ENCODE data around the gene MAP3K8.
A peak's percentile ranks its signal among the peaks of the same experiment; 100 is the strongest.
"Not testable (repeated sequence)": the region's sequence is repeated elsewhere in the genome, so short reads cannot be mapped to it uniquely, and the experiment has no call there.

The MAP3K8 gene

GRCh38 chr10:30476511-30477155 lies 42.6 kb downstream of the MAP3K8 start:
- no peak for DNase-seq (ENCODE audit: extremely low spot score, insufficient read length, low read depth)
- no peak for FAIRE-seq

- DNase-seq (ENCODE audit: extremely low spot score, insufficient read length, low read depth); FAIRE-seq: not testable (repeated sequence)
Measured at GRCh38 chr10:30479513-30479912, 45.5 kb downstream of the MAP3K8 start.

GRCh38 chr10:30481603-30482002 lies 47.6 kb downstream of the MAP3K8 start:
- FAIRE-seq (no peak), DNase-seq (ENCODE audit: extremely low spot score, insufficient read length, low read depth) (no peak)

GRCh38 chr10:30488316-30488715 lies 54.3 kb downstream of the MAP3K8 start:
- DNase-seq (ENCODE audit: extremely low spot score, insufficient read length, low read depth) (no peak), FAIRE-seq (peak; percentile 81)

GRCh38 chr10:30489346-30489745 lies 55.4 kb downstream of the MAP3K8 start:
- FAIRE-seq (no peak), DNase-seq (ENCODE audit: extremely low spot score, insufficient read length, low read depth) (no peak)

GRCh38 chr10:30490289-30491000 lies 56.5 kb downstream of the MAP3K8 start:
- DNase-seq (ENCODE audit: extremely low spot score, insufficient read length, low read depth) (no peak), FAIRE-seq (peak; percentile 70)

GRCh38 chr10:30491204-30491915 lies 57.4 kb downstream of the MAP3K8 start:
- no peak for DNase-seq (ENCODE audit: extremely low spot score, insufficient read length, low read depth)
- FAIRE-seq = no peak

GRCh38 chr10:30491916-30492515 lies 58.0 kb downstream of the MAP3K8 start:
- FAIRE-seq (peak; percentile 45), DNase-seq (ENCODE audit: extremely low spot score, insufficient read length, low read depth) (no peak)

- FAIRE-seq = peak; percentile 93
- no peak for DNase-seq (ENCODE audit: extremely low spot score, insufficient read length, low read depth)
Measured at GRCh38 chr10:30493609-30494530, 59.9 kb downstream of the MAP3K8 start.

GRCh38 chr10:30494558-30494957 lies 60.6 kb downstream of the MAP3K8 start:
- DNase-seq (ENCODE audit: extremely low spot score, insufficient read length, low read depth) (no peak), FAIRE-seq (no peak)

- no peak for DNase-seq (ENCODE audit: extremely low spot score, insufficient read length, low read depth)
- FAIRE-seq = no peak
Measured at GRCh38 chr10:30495687-30496086, 61.7 kb downstream of the MAP3K8 start.

GRCh38 chr10:30499816-30500215 lies 65.8 kb downstream of the MAP3K8 start:
- DNase-seq (ENCODE audit: extremely low spot score, insufficient read length, low read depth) (no peak), FAIRE-seq (no peak)

GRCh38 chr10:30500534-30500933 lies 66.5 kb downstream of the MAP3K8 start:
- DNase-seq (ENCODE audit: extremely low spot score, insufficient read length, low read depth) (no peak), FAIRE-seq (no peak)

- DNase-seq (ENCODE audit: extremely low spot score, insufficient read length, low read depth) (no peak), FAIRE-seq (no peak)
Measured at GRCh38 chr10:30500963-30501504, 67.0 kb downstream of the MAP3K8 start.

- DNase-seq (ENCODE audit: extremely low spot score, insufficient read length, low read depth) = no peak
Measured at GRCh38 chr10:30502266-30503060, 68.5 kb downstream of the MAP3K8 start.

GRCh38 chr10:30503700-30504266 lies 69.8 kb downstream of the MAP3K8 start:
- FAIRE-seq = no peak
- no peak for DNase-seq (ENCODE audit: extremely low spot score, insufficient read length, low read depth)

More at GRCh38 chr10:30502266-30503060, 68.5 kb downstream of the MAP3K8 start:
- FAIRE-seq = peak; percentile 93

- FAIRE-seq (peak; percentile 33), DNase-seq (ENCODE audit: extremely low spot score, insufficient read length, low read depth) (no peak)
Measured at GRCh38 chr10:30505543-30506298, 71.7 kb downstream of the MAP3K8 start.

Measured in GM18507 (cell line).